PC-3 (cell line): ENCODE data around the gene MIPEP. TPM values are rescaled to one million over a fixed set of nuclear protein-coding genes. Genes with fewer than 3 reads are reported as not detected.

ENCODE experiments used
- ATAC-seq: fragments of 200-7000 bp; cut with Tn5 transposase; 2 replicates; pipeline ENCODE4 v1.9.1; 2020; ENCODE audit warnings: mild to moderate bottlenecking, moderate library complexity
- BruUV-seq: library from RNA; stranded (reverse); fragments of 400-500 nt; replicated peaks from 2 replicates; lab custom pipeline; 2021; lab: Mats Ljungman, UMichigan
- CTCF ChIA-PET: fragments of 300-600 bp; sonication (Branson Sonifier 250); formaldehyde crosslinking; loops from one replicate; lab custom pipeline; 2022; ENCODE audit warnings: antibody characterized with exemption; lab: Charles Lee
- POLR2A ChIA-PET: fragments of 300-600 bp; sonication (Branson Sonifier 250); formaldehyde crosslinking; loops from one replicate; lab custom pipeline; 2022; ENCODE audit warnings: antibody characterized with exemption; ENCODE audit not compliant: unreplicated experiment; lab: Charles Lee
- DNase-seq: peaks from one replicate; pipeline ENCODE4 v3.0.0-alpha.2; 2015
- H2AFZ ChIP-seq: fragments of 300-600 bp; sonication (generic); 2 replicates; pipeline ENCODE4 v1.6.0; 2016; ENCODE audit warnings: antibody characterized with exemption, low read length
- H3F3A ChIP-seq: fragments of 300-600 bp; sonication (generic); one replicate; pipeline ENCODE4 v1.6.0; 2017; ENCODE audit warnings: antibody characterized with exemption, low read length, control low read depth, mild to moderate bottlenecking; ENCODE audit not compliant: unreplicated experiment
- H3K27ac ChIP-seq: fragments of 300-600 bp; sonication (generic); 2 replicates; pipeline ENCODE4 v1.5.1; 2016; ENCODE audit warnings: mild to moderate bottlenecking, low read length
- H3K27me3 ChIP-seq: fragments of 300-600 bp; sonication (generic); 2 replicates; pipeline ENCODE4 v1.6.1; 2016; ENCODE audit warnings: low read length, mixed read lengths
- H3K36me3 ChIP-seq: fragments of 300-600 bp; sonication (generic); 2 replicates; pipeline ENCODE4 v1.6.1; 2016; ENCODE audit warnings: low read depth, mixed run types, low read length, mixed read lengths
- H3K4me1 ChIP-seq: fragments of 300-600 bp; sonication (generic); 2 replicates; pipeline ENCODE4 v1.5.1; 2016; ENCODE audit warnings: low read length; ENCODE audit not compliant: insufficient read depth
- H3K4me2 ChIP-seq: fragments of 300-600 bp; sonication (generic); 2 replicates; pipeline ENCODE4 v1.6.0; 2016; ENCODE audit warnings: low read length
- H3K4me3 ChIP-seq: fragments of 300-600 bp; sonication (generic); 2 replicates; pipeline ENCODE4 v1.5.1; 2016; ENCODE audit warnings: mild to moderate bottlenecking, low read length, mixed read lengths
- H3K79me2 ChIP-seq: fragments of 300-600 bp; sonication (generic); 2 replicates; pipeline ENCODE4 v1.6.1; 2017; ENCODE audit warnings: low read length, mixed read lengths
- H3K9ac ChIP-seq: fragments of 300-600 bp; sonication (generic); 2 replicates; pipeline ENCODE4 v1.6.0; 2016; ENCODE audit warnings: mild to moderate bottlenecking, low read length
- H3K9me2 ChIP-seq: fragments of 300-600 bp; sonication (generic); replicated peaks from 2 replicates; pipeline ENCODE4 v1.6.1; 2016; ENCODE audit warnings: mixed run types, low read length, mixed read lengths
- H3K9me3 ChIP-seq: fragments of 300-600 bp; sonication (generic); 2 replicates; pipeline ENCODE4 v1.6.1; 2016; ENCODE audit warnings: low read length, mixed read lengths
- H4K20me1 ChIP-seq: fragments of 300-600 bp; sonication (generic); 2 replicates; pipeline ENCODE4 v1.6.1; 2016; ENCODE audit warnings: low read length, mixed read lengths
- EZH2 ChIP-seq: fragments of 300-600 bp; sonication (generic); IDR thresholded peaks from one replicate; pipeline ENCODE4 v1.6.1; 2017; ENCODE audit warnings: antibody characterized with exemption, mild to moderate bottlenecking, low read length; ENCODE audit not compliant: unreplicated experiment
- EZH2phosphoT487 ChIP-seq: fragments of 300-600 bp; sonication (generic); IDR thresholded peaks from 2 replicates; pipeline ENCODE4 v1.6.1; 2018; ENCODE audit warnings: mild to moderate bottlenecking, antibody characterized with exemption, low read length, borderline replicate concordance
- intact Hi-C: fragments of 100-400 bp; cut with micrococcal nuclease; formaldehyde crosslinking; loops from 2 replicates; pipeline ENCODE4 v1.9.0; 2023
- total RNA-seq: library from RNA; depleted of rRNA; stranded (reverse); fragments of >200 nt; gene quantifications from 2 replicates; pipeline ENCODE4 v1.2.3, GENCODE V29; 2014
- TF ChIP-seq, protein P1 (sequence below): fragments of 300-600 bp; sonication (generic); conservative IDR thresholded peaks from 2 replicates; pipeline ENCODE4 v1.5.1; 2017; ENCODE audit warnings: antibody characterized with exemption, low read depth, mild to moderate bottlenecking, low read length

The MIPEP gene
- total RNA-seq, 1 experiment from 2014 or later = 30.5 TPM

GRCh38 chr13:23686948-23687347, 202.3 kb downstream of the MIPEP start:
- no peak overlapping the region for H3K27ac ChIP-seq
- ChIA-PET CTCF (no interaction called here), POLR2A (no interaction called here)
- no peak overlapping the region for H2AFZ ChIP-seq
- H4K20me1 ChIP-seq = no peaks in the 10 kb centered on the region
- no peaks in the 10 kb centered on the region for H3K36me3 ChIP-seq
- DNase-seq (no peak), ATAC-seq (no peak)
- no peak overlapping the region for H3K9ac ChIP-seq
- no TSS peak for BruUV-seq
- H3K4me1 ChIP-seq = 0 out of 2 replicates have a peak, but pooled peaks cover 8% of the 10 kb centered on the region
- H3K4me2 ChIP-seq = no peak overlapping the region
- H3K9me2 ChIP-seq = no peaks in the 10 kb centered on the region
- no peaks in the 10 kb centered on the region for H3K27me3 ChIP-seq
- no peaks in the 10 kb centered on the region for H3F3A ChIP-seq
- intact Hi-C loops = no loop called here
- TF ChIP-seq, protein P1, sequence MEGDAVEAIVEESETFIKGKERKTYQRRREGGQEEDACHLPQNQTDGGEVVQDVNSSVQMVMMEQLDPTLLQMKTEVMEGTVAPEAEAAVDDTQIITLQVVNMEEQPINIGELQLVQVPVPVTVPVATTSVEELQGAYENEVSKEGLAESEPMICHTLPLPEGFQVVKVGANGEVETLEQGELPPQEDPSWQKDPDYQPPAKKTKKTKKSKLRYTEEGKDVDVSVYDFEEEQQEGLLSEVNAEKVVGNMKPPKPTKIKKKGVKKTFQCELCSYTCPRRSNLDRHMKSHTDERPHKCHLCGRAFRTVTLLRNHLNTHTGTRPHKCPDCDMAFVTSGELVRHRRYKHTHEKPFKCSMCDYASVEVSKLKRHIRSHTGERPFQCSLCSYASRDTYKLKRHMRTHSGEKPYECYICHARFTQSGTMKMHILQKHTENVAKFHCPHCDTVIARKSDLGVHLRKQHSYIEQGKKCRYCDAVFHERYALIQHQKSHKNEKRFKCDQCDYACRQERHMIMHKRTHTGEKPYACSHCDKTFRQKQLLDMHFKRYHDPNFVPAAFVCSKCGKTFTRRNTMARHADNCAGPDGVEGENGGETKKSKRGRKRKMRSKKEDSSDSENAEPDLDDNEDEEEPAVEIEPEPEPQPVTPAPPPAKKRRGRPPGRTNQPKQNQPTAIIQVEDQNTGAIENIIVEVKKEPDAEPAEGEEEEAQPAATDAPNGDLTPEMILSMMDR = no peak
- TF ChIP-seq EZH2phosphoT487 = no peak
- no peak for TF ChIP-seq EZH2
- no peaks in the 10 kb centered on the region for H3K79me2 ChIP-seq
- H3K4me3 ChIP-seq = no peak overlapping the region
- H3K9me3 ChIP-seq = no peaks in the 10 kb centered on the region

DNA sequence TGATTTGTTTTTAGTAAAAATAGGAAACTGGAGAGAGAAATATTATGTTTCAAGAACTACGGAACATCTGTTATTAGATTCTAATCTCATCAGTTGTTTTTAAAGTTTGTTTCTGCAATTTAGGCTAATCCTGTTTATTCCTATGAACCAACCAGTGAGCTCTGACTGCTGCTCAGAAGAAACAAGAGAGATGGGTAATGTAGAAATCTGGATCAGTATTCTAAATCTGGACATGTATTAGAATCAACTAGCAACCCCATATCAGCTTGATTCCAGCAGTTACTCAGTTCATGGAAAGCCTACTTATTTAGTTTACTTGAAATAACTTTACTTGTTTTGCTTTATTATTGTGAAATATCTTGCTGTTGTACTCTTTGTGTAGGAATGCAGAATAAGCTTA, 203.8 kb downstream of the MIPEP start:
- ChIA-PET POLR2A (no interaction called here), CTCF (no interaction called here)
- DNase-seq (no peak), ATAC-seq (no peak)
- intact Hi-C loops = no loop called here
- H3F3A ChIP-seq = no peaks in the 10 kb centered on the region
- no TSS peak for BruUV-seq
- no peaks in the 10 kb centered on the region for H4K20me1 ChIP-seq
- no peak overlapping the region for H2AFZ ChIP-seq
- H3K9me2 ChIP-seq = no peaks in the 10 kb centered on the region
- 0 out of 2 replicates have a peak, but pooled peaks cover 8% of the 10 kb centered on the region for H3K4me1 ChIP-seq
- no peak overlapping the region for H3K27ac ChIP-seq
- H3K4me3 ChIP-seq = no peak overlapping the region
- no peaks in the 10 kb centered on the region for H3K9me3 ChIP-seq
- no peaks in the 10 kb centered on the region for H3K79me2 ChIP-seq
- TF ChIP-seq EZH2 (no peak), EZH2phosphoT487 (no peak)
- TF ChIP-seq, protein P1 = no peak
- H3K4me2 ChIP-seq = no peak overlapping the region
- no peaks in the 10 kb centered on the region for H3K27me3 ChIP-seq
- H3K36me3 ChIP-seq = no peaks in the 10 kb centered on the region
- no peak overlapping the region for H3K9ac ChIP-seq

- Histone ChIP-seq H3K9ac (no peak overlapping the region), H3K79me2 (no peaks in the 10 kb centered on the region), H3K9me2 (no peaks in the 10 kb centered on the region), H3K27ac (no peak overlapping the region), H3F3A (no peaks in the 10 kb centered on the region), H3K4me2 (no peak overlapping the region), H3K27me3 (no peaks in the 10 kb centered on the region), H2AFZ (no peak overlapping the region), H3K36me3 (no peaks in the 10 kb centered on the region), H3K9me3 (no peaks in the 10 kb centered on the region), H4K20me1 (no peaks in the 10 kb centered on the region), H3K4me1 (peaks cover 11% of the 10 kb centered on the region), H3K4me3 (no peak overlapping the region)
- BruUV-seq = no TSS peak
- intact Hi-C loops = no loop called here
- CTCF ChIA-PET = no interaction called here
- POLR2A ChIA-PET = interaction anchor here (0.6 kb wide), 1 partner anchor 104 kb away, joined by 3 read pairs; no protein-coding TSS in a partner anchor
- DNase-seq = no peak
- TF ChIP-seq EZH2phosphoT487 = no peak
- no peak for ATAC-seq
These were observed 204.6 kb downstream of the MIPEP start for GRCh38 chr13:23684647-23685046.
